GM18498 (cell line): ENCODE data around the gene TMEM212.

Source experiments
- ATAC-seq: cut with Tn5 transposase; IDR thresholded peaks from one replicate; pipeline ENCODE4 v1.9.1; 2021; ENCODE audit warnings: mild to moderate bottlenecking, moderate library complexity; ENCODE audit not compliant: unreplicated experiment

The TMEM212 gene

GRCh38 chr3:171842864-171843518 is at the start of gene TMEM212:
TMEM212 (plus strand) TSS chr3:171843349; CDS start chr3:171843384, 35 bp downstream.
- no peak for ATAC-seq

- no peak for ATAC-seq
Measured at GRCh38 chr3:171796625-171797264, 46.4 kb upstream of the TMEM212 start.

- ATAC-seq: peak; percentile 66
Measured at GRCh38 chr3:171797265-171797679, 45.9 kb upstream of the TMEM212 start.

GRCh38 chr3:171797873-171798272 is 45.3 kb upstream of the TMEM212 start:
- ATAC-seq: no peak

- ATAC-seq: no peak
Measured at GRCh38 chr3:171799501-171799900, 43.6 kb upstream of the TMEM212 start.

GRCh38 chr3:171801738-171802589 is 41.2 kb upstream of the TMEM212 start:
- no peak for ATAC-seq

GRCh38 chr3:171802590-171802956 is 40.6 kb upstream of the TMEM212 start:
- ATAC-seq: no peak

GRCh38 chr3:171803044-171803443 is 40.1 kb upstream of the TMEM212 start:
- no peak for ATAC-seq

- no peak for ATAC-seq
Measured at GRCh38 chr3:171804618-171805389, 38.3 kb upstream of the TMEM212 start.

GRCh38 chr3:171805687-171806086 is 37.5 kb upstream of the TMEM212 start:
- no peak for ATAC-seq

GRCh38 chr3:171806200-171807128 is 36.7 kb upstream of the TMEM212 start:
- ATAC-seq: no peak

GRCh38 chr3:171807129-171807675 is 35.9 kb upstream of the TMEM212 start:
- no peak for ATAC-seq

GRCh38 chr3:171807806-171808205 is 35.3 kb upstream of the TMEM212 start:
- ATAC-seq: no peak

GRCh38 chr3:171809611-171809860 is 33.6 kb upstream of the TMEM212 start:
- peak; percentile 46 for ATAC-seq

GRCh38 chr3:171809861-171810628 is 33.1 kb upstream of the TMEM212 start, which contains the start of gene PLD1:
PLD1 (minus strand) TSS chr3:171810483; CDS start chr3:171738051, 72,432 bp downstream.
- peak; percentile 58 for ATAC-seq

GRCh38 chr3:171810629-171811294 is 32.4 kb upstream of the TMEM212 start:
- no peak for ATAC-seq

- ATAC-seq: no peak
Measured at GRCh38 chr3:171811295-171811912, 31.7 kb upstream of the TMEM212 start.

GRCh38 chr3:171811913-171812335 is 31.2 kb upstream of the TMEM212 start:
- ATAC-seq: no peak
